Effector memory CD4-positive, alpha-beta T cell (primary cell): ENCODE results near the gene NCDN.

Source experiments
- DNase-seq, 3 donors: peaks; one replicate each; pipeline ENCODE4 v3.0.0-alpha.2; 2020
- H3K27ac ChIP-seq: 2 replicates; pipeline ENCODE4 v1.7.0; 2013; ENCODE audit warnings: mild to moderate bottlenecking, low read length, moderate library complexity; ENCODE audit not compliant: insufficient read depth, poor library complexity, severe bottlenecking
- H3K27me3 ChIP-seq: replicated peaks from 2 replicates; pipeline ENCODE4 v1.7.0; 2013; ENCODE audit warnings: mild to moderate bottlenecking, low read length; ENCODE audit not compliant: insufficient read depth, control insufficient read depth, poor library complexity, severe bottlenecking
- H3K36me3 ChIP-seq: 2 replicates; pipeline ENCODE4 v1.7.0; 2013; ENCODE audit warnings: mild to moderate bottlenecking, low read length, moderate library complexity; ENCODE audit not compliant: control insufficient read depth, insufficient read depth
- H3K4me1 ChIP-seq: 2 replicates; pipeline ENCODE4 v1.7.0; 2013; ENCODE audit warnings: low read length, mild to moderate bottlenecking; ENCODE audit not compliant: control insufficient read depth, insufficient read depth, poor library complexity, severe bottlenecking
- H3K4me3 ChIP-seq: 2 replicates; pipeline ENCODE4 v1.7.0; 2013; ENCODE audit warnings: low read length, low read depth, mild to moderate bottlenecking; ENCODE audit not compliant: insufficient read depth, poor library complexity, severe bottlenecking
- H3K9me3 ChIP-seq: 2 replicates; pipeline ENCODE4 v1.7.0; 2013; ENCODE audit warnings: mild to moderate bottlenecking, low read length, moderate library complexity; ENCODE audit not compliant: control insufficient read depth

Gene NCDN

DNA sequence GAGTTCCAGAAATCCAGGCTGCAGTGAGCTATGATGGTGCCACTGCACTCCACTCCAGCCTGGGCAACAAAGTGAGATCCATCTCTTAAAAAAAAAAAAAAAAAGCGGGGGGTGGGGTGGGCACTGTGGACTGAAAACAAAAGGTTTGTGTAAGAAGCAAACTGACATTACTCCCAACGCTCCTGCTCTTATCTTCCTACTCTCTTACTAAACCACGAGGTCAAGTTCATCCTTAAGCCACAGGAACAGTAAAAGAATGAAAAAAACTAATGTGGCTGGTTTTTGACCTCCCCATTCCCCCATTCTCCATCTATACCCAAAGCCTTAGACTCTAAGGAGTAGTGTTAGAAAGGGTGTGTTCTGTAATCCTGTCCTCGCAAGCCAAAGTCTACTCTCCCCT is 46.3 kb downstream of the NCDN start:
- no peak overlapping the region for H3K27ac ChIP-seq
- H3K9me3 ChIP-seq: no peaks in the 10 kb centered on the region
- no peak overlapping the region for H3K4me3 ChIP-seq
- H3K4me1 ChIP-seq: no peaks in the 10 kb centered on the region
- H3K36me3 ChIP-seq: peaks cover 48% of the 10 kb centered on the region
- DNase-seq: no peak
- no peaks in the 10 kb centered on the region for H3K27me3 ChIP-seq

GRCh38 chr1:35605071-35605866 is 47.7 kb downstream of the NCDN start:
- DNase-seq: no peak
- H3K27me3 ChIP-seq: no peaks in the 10 kb centered on the region
- peaks cover 52% of the 10 kb centered on the region for H3K36me3 ChIP-seq
- H3K9me3 ChIP-seq: no peaks in the 10 kb centered on the region
- H3K27ac ChIP-seq: no peak overlapping the region
- no peak overlapping the region for H3K4me3 ChIP-seq
- H3K4me1 ChIP-seq: no peaks in the 10 kb centered on the region

DNA sequence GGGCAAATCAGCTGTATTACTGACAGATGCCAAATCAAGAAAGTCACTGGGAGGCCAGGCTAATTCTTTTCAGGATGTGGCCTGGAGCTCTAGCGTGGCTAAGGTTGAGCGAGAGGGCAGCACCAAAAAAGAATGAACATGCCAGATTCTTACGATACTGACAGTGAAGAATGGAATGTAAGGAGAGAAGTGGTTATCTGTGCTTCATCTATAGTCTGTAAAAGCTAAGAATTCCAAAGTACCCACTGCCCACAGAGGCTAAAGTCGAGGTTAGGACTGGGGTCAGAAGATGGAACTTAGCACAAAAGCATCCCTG is 48.2 kb downstream of the NCDN start:
- peaks cover 48% of the 10 kb centered on the region for H3K36me3 ChIP-seq
- H3K9me3 ChIP-seq: no peaks in the 10 kb centered on the region
- no peak for DNase-seq
- H3K4me1 ChIP-seq: no peaks in the 10 kb centered on the region
- H3K27ac ChIP-seq: no peak overlapping the region
- H3K27me3 ChIP-seq: no peaks in the 10 kb centered on the region
- H3K4me3 ChIP-seq: no peak overlapping the region

- Histone ChIP-seq H3K36me3 (peaks cover 33% of the 10 kb centered on the region), H3K4me3 (no peak overlapping the region), H3K4me1 (no peaks in the 10 kb centered on the region), H3K27me3 (no peaks in the 10 kb centered on the region), H3K27ac (no peak overlapping the region), H3K9me3 (no peaks in the 10 kb centered on the region)
- DNase-seq: no peak
These were observed 54.1 kb downstream of the NCDN start for GRCh38 chr1:35611655-35612054.

DNA sequence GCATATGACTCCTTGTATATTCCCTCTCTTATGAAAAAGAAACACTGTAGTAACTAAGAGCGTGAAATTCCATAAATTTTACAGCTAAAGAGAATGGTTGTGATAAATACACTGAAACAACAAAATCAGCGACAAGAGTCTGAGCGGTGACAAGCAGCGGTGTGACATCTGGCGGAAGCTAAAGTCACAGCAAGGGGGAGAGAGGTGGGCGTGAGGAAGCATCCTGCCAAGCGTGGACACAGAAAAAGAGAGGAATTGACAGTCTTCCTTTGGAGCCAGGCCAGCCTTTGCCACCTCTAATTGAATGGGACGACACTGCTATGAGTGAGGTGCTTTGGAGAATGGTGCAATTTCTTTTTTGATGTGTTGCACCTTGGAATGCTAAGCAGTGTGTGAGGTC is 57.8 kb downstream of the NCDN start:
- Histone ChIP-seq H3K4me3 (no peak overlapping the region), H3K27me3 (no peaks in the 10 kb centered on the region), H3K9me3 (no peaks in the 10 kb centered on the region), H3K36me3 (peaks cover 30% of the 10 kb centered on the region), H3K27ac (no peak overlapping the region), H3K4me1 (no peaks in the 10 kb centered on the region)
- no peak for DNase-seq
